ENCODE data around the gene LPAR1.

Gene LPAR1

DNA sequence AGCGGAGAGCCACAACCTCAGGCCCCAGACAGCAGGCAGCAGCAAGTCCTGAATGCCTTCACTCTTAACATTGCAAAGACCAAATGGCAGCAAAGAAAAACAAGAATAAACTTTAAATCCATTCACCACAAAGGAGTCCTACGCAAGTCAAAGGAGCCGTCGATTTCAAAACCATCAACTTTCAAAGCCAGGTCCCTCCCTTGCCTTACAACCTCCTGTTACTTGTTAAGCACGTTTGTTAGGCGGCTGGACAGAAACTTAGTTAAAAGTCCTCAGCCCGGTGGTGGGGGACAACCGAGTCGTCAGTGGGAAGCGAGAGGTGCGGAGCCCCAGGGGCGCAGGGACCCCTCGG, 938 bp downstream of the LPAR1 start:
- no peak for DNase-seq

DNA sequence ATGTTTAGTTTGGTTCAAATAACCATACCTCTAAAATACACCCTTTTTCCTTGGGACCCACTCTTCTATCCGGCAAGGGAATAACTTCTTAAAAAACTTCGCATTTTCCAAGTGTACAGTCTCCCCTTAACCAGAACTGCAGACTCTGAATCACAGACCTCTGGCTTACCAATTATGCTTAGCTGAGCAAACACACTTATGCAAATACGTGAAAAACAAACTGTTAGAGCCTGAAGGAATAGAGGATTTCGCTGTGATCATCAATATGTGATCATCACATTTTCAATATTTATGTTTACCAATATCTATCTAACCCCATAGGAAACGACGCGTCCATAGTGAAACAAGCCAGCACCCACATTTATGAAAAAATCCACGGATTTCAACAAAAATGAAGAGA, 1.3 kb downstream of the LPAR1 start:
- no peak for DNase-seq

DNA sequence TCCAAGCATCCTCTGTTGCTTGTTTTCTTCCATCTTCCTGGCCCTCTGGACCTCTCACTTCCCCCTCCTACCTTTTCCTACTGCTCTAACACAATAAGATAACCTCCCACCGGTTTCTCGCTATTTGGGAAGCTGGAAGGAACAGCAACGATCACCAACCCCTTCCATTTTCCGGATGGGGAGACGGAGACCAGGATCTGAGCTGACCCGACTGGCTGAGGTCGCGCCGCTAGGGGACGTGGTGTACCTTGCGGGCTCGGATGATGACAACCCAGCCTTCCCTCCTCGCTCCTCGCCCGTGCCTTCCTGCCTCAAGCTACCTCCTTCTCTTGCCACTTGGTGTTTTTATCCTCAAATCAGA, 1.9 kb downstream of the LPAR1 start:
- DNase-seq = no peak

DNA sequence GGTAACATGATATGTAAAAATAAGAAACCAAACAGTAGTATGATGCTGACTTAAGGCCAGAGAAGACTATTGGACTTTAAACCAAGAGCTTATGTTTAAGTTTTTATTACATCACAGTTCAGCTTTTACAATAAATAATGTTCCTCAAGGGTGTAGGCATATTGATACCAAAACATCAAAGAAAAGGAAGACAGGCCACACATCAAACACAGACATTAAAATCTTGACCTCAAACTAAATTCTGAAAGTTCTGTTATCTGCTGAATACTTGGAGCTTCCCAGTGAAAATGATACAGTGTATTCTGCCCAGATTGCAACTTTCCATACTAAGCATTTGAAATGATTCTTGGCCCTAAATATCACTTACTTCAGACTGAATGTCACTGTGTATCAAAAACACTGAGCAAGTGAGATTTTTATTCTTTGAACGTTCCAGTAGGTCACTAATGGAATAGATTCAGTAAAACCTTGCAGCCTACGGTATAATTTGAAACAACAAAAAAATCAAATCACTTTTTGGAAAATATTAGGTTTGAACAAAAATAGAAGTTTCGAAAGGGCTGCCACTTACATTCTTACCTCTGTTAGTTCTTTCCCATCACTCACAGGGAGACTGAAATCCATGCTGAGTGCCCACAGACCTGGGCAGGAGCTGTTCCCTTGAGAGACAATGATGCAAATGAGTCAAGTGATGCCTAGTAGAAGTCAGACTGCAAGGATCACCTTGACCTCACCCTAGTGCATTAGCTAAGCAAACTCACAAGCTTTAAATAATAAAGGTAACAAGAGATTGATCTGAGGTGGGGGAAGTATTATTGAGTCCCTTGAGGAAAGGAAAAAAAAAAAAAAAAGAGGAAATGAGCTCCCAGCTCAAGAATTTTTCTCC, 2.5 kb downstream of the LPAR1 start:
- no peak for DNase-seq

DNA sequence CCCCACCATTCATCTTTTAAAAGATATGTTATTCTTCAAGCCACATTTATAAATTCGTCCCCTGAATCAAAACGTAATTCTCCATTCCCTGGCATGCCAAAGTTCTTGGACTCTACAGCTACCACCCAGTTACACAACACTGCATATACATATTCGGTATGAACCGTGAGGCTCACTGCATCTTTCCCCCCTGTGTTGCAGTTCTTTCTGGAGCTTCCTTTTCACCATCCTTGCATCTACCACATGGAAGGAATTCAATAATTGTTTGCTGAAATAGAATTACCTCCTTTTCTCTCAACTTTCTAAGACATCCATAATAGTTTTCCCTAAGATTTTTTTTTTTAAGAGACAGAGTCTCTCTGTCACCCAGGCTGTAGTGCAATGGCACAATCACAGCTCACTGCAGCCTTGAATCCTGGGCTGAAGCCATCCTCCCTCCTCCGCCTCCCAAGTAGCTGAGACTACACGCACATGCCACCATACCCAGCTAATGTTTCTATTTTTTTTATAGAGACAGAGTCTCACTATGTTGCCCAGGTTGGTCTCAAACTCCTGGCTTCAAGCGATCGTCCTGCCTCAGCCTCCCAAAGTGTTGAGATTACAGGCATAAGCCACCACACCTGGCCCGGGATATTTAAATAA, 3.3 kb downstream of the LPAR1 start:
- DNase-seq = no peak

DNA sequence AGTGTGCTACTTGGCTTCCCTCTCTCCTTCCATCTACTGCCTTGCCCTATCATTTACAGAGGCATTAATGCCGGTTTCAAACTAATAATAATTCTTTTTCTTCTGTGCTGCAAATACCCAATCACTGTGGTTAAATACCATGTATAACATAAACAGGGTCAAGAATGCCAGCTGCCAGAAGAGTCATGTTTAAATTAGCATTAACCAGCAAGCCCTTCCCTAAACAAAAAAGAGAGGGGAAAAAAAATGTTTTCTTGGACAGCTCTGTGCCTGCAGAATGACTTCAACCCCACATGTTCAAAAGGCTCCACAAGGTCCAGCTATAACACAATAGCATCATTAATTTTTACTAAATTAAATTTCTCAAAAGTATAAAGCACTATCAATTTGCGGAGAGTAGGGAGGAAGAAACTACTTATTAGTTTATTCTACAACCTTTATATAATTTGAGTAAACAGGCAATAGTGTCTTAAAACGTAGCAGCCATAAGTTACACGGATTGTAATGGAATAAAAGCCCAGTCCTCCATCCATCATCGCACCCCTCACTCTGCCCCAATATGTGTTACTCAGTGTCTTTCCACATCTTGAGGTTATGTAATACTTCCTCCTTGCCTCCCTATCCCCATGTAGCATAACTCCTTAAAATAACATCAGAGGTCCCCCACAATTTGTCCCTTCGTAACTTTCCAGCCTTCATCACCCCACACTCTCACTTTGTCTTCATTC, 3.9 kb downstream of the LPAR1 start:
- no peak for DNase-seq

DNA sequence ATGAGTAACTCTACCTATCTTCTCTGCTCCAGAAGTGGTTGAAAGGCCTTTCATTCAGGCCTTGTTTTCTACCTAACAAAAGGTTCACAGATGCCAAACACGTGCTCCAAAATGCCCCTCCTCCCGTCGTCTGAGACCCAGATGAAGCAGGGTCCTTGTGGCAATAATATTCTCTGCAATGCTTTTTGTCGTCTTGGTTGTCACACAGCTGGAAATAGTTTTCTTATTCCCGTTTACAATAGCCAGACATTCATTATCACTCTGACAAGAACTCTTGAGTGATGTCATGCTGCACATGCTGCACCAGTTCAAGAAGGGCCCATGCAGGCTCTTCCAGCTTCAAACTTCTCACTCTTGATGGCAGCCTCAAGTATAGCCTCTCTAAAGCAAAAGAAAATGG, 7.8 kb downstream of the LPAR1 start:
- no peak for DNase-seq

DNA sequence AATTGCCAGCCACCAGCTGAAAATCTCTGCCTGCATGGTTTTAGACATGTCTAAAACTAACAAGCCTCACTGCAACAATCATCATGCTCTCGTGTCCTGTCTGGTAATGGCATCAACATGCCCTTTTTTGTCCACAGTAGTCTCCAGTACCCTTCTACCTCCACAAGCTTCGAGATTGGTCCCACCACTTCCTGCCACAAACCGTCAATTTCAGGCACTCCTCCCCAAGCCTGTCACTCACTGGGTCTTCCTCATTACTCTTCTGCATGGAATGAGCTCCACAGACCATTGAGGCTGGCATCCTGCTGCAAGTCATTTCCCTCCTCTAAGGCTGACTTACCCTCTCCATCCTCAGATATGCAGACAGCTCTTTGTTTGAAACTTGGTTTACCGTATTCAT, 9.0 kb downstream of the LPAR1 start:
- no peak for DNase-seq

DNA sequence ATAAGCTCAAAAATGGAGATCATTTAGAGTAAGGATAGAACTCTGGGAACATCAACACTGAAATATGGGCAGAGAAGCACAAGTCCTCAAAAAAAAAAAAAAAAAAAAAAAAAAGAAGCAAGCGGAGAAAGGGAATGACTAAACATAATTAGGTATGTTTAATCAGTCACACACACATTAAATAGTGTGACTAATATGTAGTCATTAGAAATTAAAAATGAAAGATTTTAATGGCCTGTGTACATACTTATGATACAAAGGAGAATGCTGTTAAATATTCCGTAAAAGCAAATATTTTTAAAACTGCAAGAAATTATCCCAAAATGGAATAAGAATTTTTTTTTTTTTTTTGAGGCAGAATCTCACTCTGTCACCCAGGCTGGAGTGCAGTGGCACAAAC, 10.5 kb downstream of the LPAR1 start:
- no peak for DNase-seq

DNA sequence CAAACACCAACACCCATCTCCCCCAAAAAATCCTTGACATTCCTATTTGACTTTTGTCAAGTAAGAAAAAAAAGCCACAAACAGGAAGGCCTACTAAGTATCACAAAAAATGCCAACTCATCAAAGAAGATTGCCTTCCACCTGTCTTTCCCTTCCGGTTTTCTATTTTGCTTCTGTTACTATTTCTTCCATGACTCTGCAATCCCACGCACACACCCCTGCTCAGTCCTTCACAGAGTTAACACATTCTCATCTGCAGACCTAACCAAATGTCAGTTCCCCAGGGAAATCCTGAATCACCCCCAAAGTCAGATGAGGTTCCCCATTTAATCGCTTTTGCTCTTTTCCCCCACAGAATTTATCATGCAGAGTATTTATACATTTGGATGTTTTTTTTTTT, 15.1 kb downstream of the LPAR1 start:
- no peak for DNase-seq

DNA sequence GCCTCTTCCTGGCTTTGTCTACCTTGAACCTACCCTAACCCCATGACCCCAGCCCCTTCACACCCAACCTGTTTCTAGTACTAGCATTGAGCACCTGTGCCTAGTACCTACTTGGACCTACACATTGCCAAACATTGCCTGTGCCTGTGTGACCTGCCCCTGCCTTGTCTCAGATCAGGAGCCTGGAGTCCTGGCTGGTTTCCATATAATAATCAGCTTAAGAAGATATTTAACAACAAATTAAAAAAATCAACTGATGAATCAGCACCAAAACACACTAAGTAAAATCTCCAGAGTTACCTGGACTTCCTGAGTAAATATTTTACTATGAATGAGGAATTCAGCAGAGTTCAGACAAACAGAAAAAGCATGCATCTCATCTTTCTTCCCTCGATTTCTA, 17.7 kb downstream of the LPAR1 start:
- DNase-seq = no peak

DNA sequence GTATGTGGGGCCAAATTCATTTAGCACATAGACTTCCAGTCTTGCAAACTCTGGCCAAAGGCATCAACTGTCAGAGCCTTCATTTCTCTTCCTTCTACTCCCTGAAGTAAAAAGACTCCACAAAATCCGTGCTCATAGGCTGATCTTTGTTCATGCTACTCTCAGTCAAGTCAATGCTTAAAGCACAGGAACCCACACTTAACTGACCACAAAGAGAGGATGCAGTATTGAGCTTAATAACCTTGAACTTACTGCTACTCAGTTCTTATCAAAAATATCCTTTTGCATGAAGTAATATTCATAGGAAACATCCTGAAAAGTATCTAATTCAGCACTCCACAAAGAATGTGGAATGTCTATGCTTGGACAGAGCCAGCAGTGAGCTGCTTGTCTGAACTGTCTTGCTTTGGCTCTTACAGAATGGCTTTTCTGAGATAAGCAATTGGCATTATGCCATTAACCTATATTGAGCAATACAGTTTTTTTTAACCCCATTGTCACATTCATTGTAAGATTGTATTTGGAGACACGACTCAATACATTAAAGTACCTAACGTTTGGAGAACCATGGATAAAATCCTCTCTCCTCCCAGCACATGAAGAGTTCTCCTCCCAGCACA, 21.7 kb downstream of the LPAR1 start:
- no peak for DNase-seq

DNA sequence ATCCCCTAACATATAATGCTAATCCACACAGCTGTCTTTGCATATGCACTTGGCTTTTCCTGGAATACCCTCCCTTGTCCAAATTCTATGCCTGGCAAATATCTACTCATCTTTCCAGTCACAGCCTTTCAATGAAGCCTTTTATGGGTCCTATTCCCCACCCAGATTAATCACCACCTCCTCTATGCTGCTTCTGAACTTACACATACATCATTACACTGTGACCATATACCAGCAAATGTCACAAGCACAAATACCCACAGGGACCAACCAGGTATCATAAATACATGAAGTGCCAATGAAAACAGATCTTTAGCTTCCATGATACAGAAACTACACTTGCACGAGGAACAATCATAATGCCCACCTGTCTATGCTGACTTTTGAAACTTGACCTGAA, 22.3 kb downstream of the LPAR1 start:
- DNase-seq = no peak

DNA sequence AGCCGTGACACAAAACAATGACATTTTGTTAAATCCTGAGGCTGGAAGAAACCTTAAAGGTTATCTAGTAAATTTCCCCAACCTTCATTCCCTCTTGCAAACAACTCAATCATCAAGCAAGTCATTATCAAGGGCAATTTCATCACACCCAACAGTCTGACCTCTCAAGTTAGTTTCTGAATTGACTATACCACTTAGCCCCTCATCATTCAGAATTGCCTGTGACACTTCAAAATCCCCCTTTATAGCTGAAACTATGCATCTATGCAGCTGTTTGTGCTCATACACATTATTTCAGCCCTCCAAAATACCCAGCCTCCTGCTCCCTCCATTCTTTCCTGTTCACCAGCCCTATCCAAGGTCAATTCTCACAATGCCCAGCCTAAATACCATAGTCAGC, 24.6 kb downstream of the LPAR1 start:
- no peak for DNase-seq

DNA sequence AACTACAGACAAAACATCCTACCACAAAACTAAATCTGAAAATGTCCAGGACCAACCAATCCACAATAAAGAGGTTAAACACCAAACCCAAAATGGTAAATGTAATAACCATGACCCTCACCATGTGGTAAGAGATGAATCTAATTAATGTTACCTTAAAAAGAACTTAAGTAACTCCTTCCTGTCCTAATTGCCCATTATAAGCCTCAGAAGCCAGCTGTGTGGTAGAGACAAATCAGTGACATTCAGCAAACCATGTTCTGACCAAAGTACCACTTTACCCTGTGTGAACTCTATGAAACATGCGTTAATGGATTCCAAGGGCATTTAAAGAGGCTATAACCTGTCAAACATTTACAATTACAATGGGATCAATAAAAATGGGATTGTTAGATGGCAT, 25.0 kb downstream of the LPAR1 start:
- DNase-seq = no peak

DNA sequence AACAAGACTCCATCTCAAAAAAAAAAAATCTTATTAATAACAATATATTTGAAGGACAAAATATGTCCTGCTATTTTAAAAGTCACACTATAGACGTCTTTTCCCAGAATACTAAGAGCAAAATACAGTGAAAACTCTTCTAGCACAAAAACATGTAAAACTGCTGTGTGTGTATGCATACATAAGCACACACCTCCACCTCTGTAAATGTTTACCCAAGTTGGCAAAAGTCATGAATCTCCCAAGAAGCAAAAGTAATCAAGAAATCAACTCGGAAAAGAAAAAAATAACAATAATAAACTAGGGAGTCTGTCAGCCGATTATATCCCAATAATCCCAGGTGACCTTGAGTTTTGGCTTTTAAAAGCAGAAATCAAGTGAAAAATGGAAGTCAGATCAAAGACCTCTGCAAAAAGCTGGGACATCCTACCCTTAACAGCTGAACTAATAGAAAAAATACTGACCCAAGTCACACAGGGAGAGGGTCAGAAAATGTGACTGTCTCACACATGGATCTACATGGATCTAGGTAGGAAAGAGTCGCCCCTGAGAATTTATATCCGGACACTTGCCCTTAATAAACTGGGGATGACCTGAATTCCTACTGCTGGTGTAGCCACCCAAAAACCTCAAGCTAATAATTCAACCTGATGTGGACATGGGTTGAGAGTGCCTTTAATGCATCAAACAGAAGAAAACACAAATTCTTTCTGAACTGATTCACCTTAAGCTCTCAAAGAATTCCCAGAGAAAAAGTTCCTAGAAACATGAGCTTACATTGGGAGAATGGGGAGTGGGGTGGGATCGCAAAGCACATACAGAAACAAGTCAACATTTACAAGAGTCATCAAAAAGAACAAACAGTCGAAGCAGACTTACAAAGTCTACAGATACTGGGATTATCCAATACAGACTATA, 29.9 kb downstream of the LPAR1 start:
- no peak for DNase-seq

DNA sequence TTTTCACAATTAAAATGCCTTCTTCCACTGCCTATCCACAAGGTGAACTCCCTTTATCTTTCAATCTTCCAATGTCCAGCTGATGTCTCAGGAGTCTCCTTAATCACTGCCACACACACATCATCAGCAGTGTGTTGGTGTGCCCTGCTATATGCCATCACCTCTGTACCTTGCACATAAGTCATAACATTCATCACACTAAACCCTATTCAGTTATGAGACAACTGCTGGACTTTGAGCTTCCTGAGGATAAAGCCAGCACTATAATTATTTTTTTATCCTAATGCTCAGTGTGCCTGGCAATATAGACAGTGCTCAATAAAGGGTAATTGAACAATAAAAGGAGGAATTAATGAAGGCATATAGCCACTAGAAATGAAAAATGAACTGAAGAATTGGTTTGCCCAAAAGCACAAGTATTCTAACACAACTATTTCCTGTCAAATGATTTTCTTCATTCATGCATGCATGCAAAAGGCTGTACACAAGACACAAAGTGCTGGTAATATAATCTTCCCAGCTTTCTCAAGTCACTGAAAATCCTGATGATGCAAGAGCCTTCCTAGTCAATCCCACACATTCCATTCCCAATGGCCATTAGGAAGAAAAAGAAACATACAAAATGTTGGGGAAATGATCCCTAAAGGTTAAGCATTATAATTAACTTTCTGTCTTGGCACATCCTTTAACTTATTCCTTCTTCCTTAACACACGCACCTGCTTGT, 32.4 kb downstream of the LPAR1 start:
- DNase-seq = no peak

DNA sequence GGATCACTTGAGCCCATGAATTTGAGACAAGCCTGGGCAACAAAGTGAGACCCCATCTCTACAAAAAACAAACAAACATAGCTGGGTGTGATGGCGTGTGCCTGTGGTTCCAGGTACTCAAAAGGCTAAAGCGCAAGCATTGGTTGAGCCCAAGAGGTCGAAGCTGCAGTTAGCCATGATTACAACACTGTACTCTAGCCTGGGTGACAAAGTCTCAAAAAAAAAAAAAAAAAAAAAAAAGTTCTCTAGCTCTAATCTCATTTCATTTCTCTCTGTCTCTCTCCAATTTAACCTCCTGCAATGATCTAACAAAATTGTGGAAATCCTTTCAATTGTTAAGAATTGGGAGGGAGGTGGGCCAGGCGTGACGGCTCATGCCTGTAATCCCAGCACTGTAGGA, 33.3 kb downstream of the LPAR1 start:
- DNase-seq = no peak

DNA sequence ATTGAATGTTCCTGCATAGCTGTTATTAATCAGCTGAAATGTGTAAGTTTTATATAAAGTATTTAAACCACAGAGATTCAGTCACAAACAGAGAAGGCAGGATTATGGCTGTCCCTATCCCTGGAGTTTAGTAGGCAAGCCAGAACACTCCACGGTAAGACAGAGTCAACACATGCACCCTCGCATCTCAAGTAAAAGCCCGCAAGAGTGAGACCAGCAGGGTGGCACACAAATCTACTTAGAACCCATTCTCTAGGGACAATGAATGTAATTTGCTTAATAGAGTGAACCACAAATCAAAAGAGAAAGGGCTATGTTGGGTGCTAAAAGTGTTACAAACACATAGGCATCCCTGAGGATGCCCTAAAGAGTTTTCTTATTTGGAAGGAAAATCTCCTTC, 35.1 kb downstream of the LPAR1 start:
- DNase-seq = no peak

DNA sequence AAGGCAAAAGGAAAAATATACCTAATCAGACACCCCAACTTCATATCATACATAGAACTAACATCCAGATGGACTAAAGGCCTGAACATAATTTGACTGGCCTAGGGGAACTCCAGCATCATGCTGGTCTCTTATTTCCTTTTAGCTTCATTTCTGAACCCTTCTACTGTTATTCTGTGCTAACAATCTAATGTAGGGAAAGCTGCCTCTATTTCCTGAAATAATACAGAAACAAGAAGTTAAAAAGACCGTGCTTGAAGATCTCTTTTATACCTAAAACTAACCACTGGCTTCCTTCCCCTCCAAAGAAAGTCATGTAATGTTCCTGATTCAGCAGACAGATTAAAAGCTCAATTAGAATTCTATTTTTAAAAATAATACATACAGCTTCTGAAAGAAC, 36.7 kb downstream of the LPAR1 start:
- no peak for DNase-seq

DNA sequence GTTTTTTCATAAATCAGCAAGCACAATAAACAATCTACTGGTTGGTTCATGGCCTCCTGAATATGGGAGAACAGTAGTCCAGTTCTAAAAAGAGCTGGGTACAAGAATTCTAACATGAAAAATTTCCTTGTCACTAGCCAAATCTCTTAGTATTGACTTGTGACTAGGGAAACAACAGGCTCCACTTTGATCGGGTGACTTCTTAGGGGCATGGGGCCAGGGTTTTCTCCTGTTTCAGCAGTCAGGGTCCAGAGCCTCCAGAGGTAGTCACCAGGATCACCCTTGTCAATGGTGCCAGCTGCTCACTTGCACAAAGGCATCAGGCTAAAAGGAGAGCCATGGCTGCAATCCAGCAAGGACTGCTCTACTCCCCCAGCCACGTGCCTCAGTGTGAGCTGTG, 38.1 kb downstream of the LPAR1 start:
- no peak for DNase-seq

DNA sequence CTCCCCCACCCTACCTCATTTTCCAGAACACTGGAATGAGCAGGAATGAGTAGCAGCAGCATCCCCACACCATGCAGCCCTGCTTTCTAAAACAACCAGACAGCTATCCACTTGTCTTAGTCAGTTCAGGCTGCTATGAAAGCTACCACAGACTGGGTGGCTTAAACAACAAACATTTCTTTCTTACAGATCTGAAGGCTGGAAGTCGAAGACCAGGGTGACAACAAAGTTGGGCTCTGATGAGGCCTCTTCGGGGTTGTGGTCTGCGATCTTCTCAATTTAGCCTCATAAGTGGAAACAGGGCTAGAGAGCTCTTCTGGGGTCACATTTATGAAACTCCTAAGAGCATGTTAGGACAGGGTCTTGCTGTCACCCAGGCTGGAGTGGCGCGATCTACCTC, 38.9 kb downstream of the LPAR1 start:
- DNase-seq = no peak
